Gastroesophageal sphincter (tissue), 3 donors: ENCODE data around the gene KRT9.

ENCODE experiments used
- EP300 ChIP-seq: sonication (generic); formaldehyde crosslinking; IDR thresholded peaks from one replicate; pipeline ENCODE4 v1.6.1; 2017; ENCODE audit warnings: antibody characterized with exemption, mild to moderate bottlenecking
- POLR2A ChIP-seq, 2 donors: fragments of 450-650 bp; IDR thresholded peaks; one replicate each; pipeline ENCODE4 v1.6.1; 2017; ENCODE audit warnings: antibody characterized with exemption in 2 of 2, mild to moderate bottlenecking in 2 of 2, moderate library complexity in 1 of 2
- POLR2AphosphoS5 ChIP-seq: sonication (generic); formaldehyde crosslinking; IDR thresholded peaks from one replicate; pipeline ENCODE4 v1.6.1; 2017; ENCODE audit warnings: antibody characterized with exemption
- TF ChIP-seq, protein P1 (sequence below), 4 experiments: fragments of 200-600 bp in 2 of 4; fragments of 450-650 bp in 2 of 4; sonication (generic) in 1 of 4; IDR thresholded peaks; one replicate each; pipeline ENCODE4 v1.5.1; 2017 to 2019; ENCODE audit warnings: antibody characterized with exemption in 4 of 4, mild to moderate bottlenecking in 2 of 4, moderate library complexity in 2 of 4

DNA sequence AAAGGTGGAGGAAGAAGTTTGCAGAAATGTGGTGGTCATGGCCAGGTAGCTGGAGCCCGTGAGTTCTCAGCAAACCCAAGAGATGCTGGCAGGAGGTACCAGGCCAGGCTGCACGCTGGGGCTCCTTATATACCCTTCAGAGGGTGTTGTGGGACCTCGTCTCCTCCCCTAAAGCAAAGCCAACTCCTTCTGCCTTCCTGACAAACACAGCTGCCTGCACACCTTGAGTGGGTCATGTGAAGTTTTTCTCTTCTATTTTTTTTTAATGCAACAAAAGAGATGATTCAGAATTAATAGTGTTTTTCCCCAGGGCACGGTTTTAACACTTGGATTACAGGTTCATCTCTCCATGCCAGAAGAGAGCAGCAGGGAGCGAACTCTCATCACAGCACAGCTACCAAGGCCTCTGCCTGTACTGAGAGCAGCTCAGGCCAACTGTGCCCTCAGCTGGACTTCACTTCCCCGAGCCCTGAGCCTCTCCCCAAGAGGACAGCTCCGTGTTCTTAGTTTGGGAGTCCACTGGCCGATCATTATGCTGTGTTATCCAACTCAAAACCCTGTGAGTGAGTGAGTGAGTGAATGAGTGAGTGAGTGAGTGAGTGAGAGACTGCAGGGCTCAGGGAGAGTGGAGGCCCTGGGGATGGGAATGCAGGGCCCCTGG lies 52.9 kb downstream of the KRT9 start, which contains the start of gene KRT15:
- TF ChIP-seq, protein P1, sequence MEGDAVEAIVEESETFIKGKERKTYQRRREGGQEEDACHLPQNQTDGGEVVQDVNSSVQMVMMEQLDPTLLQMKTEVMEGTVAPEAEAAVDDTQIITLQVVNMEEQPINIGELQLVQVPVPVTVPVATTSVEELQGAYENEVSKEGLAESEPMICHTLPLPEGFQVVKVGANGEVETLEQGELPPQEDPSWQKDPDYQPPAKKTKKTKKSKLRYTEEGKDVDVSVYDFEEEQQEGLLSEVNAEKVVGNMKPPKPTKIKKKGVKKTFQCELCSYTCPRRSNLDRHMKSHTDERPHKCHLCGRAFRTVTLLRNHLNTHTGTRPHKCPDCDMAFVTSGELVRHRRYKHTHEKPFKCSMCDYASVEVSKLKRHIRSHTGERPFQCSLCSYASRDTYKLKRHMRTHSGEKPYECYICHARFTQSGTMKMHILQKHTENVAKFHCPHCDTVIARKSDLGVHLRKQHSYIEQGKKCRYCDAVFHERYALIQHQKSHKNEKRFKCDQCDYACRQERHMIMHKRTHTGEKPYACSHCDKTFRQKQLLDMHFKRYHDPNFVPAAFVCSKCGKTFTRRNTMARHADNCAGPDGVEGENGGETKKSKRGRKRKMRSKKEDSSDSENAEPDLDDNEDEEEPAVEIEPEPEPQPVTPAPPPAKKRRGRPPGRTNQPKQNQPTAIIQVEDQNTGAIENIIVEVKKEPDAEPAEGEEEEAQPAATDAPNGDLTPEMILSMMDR (IDR thresholded peaks at IDR 0.05), result no peak
- TF ChIP-seq POLR2AphosphoS5 (no peak), POLR2A (IDR thresholded peaks at IDR 0.05) (no peak), EP300 (no peak)
